Neuron (in vitro differentiated cells): Measurements from ENCODE around the gene RTN4RL2.
A peak's percentile ranks its signal among the peaks of the same experiment; 100 is the strongest.

ENCODE experiments used
- H2AFZ ChIP-seq: one replicate; pipeline ENCODE4 v1.6.1; 2013; ENCODE audit warnings: low read depth, mild to moderate bottlenecking, inconsistent platforms, low read length, moderate library complexity
- H3K27me3 ChIP-seq: one replicate; pipeline ENCODE4 v1.6.1; 2013; ENCODE audit warnings: low read length; ENCODE audit not compliant: insufficient read depth
- H3K36me3 ChIP-seq: one replicate; pipeline ENCODE4 v1.6.1; 2013; ENCODE audit warnings: low read length; ENCODE audit not compliant: insufficient read depth
- H3K4me1 ChIP-seq: one replicate; pipeline ENCODE4 v1.6.1; 2013; ENCODE audit warnings: low read length; ENCODE audit not compliant: insufficient read depth
- H3K4me3 ChIP-seq: 2 replicates; pipeline ENCODE4 v1.5.1; 2013; ENCODE audit warnings: mild to moderate bottlenecking, low read length, moderate library complexity
- H3K9me3 ChIP-seq: one replicate; pipeline ENCODE4 v1.6.1; 2013; ENCODE audit warnings: low read length

The RTN4RL2 gene

DNA sequence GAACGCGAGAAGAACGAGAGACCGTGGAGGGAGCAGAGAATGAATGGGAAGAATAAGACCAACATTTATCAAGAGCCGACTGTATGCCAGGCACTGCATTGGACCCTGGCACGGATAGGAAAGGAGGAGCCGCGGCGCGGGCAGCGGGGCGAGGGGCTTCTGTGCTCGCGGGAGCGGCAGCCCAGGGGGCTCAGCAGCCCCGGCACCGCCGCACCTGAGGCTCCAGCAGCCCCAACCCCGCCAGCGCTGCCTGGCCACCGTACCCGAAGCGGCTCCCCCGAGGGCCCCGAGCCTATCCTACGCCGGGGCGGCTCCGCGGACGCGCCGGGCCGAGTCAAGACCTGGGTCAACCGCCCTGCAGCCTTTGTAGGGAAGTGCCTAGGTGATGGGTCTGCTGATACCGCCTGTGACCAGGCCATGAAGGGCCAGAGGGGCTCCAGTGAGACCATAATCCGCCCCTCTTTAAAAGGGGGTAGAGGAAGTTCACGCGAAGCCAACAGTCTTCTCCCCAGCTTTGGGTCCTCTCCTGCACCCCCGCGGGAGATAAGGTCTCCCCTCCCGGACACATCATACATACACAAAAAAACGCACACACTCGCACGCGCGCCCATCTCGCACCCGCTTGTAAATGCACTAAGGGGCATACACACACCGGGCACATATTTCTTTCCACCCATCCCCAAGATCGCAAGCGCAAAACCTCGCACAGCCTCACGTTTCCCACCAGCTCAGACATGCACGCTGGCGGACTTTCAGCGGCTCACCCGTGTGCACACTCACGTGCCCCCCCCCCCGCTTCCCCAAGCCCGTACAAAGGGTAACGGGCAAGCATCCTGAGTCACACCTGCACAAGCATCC, 935 bp upstream of the RTN4RL2 start:
- Histone ChIP-seq H3K4me1 (peaks cover 41% of the 10 kb centered on the region), H2AFZ (no peak overlapping the region), H3K9me3 (no peaks in the 10 kb centered on the region), H3K27me3 (peaks cover 16% of the 10 kb centered on the region), H3K4me3 (peak overlapping the region; percentile 58), H3K36me3 (no peaks in the 10 kb centered on the region)

- Histone ChIP-seq H3K36me3 (no peaks in the 10 kb centered on the region), H3K4me1 (peaks cover 43% of the 10 kb centered on the region), H3K27me3 (peaks cover 16% of the 10 kb centered on the region), H3K4me3 (peak overlapping the region; percentile 58), H2AFZ (peak overlapping the region; percentile 38), H3K9me3 (no peaks in the 10 kb centered on the region)
Observed at GRCh38 chr11:57460758-57461749, 726 bp downstream of the RTN4RL2 start.

- Histone ChIP-seq H3K9me3 (no peaks in the 10 kb centered on the region), H3K4me1 (peaks cover 43% of the 10 kb centered on the region), H3K36me3 (no peaks in the 10 kb centered on the region), H3K4me3 (peak overlapping the region; percentile 58), H3K27me3 (peaks cover 14% of the 10 kb centered on the region), H2AFZ (no peak overlapping the region)
Observed at GRCh38 chr11:57461841-57462489, 1.6 kb downstream of the RTN4RL2 start.

DNA sequence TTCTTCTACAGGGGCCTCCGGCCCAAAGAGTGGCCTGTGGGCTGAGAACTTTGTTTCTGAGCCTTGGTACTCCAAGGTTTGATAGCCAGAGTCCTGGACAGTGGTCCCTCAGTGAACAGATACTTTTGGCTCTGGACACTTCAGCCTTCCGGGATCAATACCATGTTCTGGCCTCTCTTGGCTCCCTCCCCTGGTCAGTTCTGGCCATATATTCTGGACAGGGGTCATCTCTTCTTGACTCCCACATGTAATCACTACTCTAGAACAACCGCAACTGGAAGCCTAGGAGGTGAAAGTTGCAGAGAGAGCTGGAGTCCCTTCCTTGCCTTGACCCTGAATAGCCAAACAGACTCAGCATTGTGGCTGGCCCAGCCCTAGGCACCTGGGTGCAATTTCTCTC, 2.3 kb downstream of the RTN4RL2 start:
- peaks cover 13% of the 10 kb centered on the region for H3K27me3 ChIP-seq
- no peak overlapping the region for H3K4me3 ChIP-seq
- no peaks in the 10 kb centered on the region for H3K9me3 ChIP-seq
- H2AFZ ChIP-seq, result no peak overlapping the region
- H3K4me1 ChIP-seq, result peaks cover 40% of the 10 kb centered on the region
- no peaks in the 10 kb centered on the region for H3K36me3 ChIP-seq

DNA sequence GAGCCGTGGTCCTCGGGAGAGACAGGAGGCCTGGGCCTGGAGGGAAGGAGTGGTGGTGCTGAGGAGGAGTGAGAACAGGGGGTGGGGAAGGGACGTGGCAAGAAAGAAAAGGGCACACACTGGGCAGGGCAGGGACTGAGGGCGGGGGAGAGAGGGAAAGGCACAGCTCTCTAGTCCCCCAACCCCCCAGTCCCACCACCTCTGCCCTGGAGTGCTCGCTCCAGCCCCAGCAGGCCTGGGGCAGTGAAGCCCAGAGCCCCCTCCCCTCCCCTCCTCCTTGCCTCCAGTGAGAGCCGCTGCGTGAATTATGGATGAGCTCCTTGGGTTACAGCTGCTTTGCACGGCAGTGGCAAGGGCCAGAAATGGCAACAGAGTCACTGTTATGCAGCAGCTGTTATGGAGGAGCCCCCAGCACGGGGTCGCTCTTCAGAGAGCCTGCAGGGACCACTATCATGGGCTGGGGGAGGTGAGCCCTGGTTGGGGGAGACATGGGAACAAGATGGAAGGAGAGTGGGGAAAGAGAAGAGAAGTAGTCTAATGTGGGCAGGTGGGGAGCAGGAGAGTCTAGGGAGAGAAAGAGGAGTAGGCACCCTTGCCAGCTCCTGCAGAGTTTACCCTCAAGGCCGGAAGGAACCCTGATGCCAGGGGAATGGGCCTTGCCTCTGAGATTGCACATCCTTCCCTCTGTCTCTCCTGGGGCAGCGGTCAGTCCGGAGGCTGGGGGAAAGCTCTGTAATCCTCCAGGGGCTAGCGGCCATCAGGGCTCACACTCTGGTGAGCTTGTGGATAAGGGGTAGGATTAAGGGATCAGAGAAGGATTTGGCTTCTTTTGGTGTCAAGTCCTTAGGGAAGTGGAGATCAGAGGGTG, 3.6 kb downstream of the RTN4RL2 start:
- H2AFZ ChIP-seq, result no peak overlapping the region
- H3K4me1 ChIP-seq, result peaks cover 36% of the 10 kb centered on the region
- peaks cover 7% of the 10 kb centered on the region for H3K36me3 ChIP-seq
- H3K4me3 ChIP-seq, result peak overlapping the region; percentile 15
- H3K27me3 ChIP-seq, result peaks cover 10% of the 10 kb centered on the region
- no peaks in the 10 kb centered on the region for H3K9me3 ChIP-seq

DNA sequence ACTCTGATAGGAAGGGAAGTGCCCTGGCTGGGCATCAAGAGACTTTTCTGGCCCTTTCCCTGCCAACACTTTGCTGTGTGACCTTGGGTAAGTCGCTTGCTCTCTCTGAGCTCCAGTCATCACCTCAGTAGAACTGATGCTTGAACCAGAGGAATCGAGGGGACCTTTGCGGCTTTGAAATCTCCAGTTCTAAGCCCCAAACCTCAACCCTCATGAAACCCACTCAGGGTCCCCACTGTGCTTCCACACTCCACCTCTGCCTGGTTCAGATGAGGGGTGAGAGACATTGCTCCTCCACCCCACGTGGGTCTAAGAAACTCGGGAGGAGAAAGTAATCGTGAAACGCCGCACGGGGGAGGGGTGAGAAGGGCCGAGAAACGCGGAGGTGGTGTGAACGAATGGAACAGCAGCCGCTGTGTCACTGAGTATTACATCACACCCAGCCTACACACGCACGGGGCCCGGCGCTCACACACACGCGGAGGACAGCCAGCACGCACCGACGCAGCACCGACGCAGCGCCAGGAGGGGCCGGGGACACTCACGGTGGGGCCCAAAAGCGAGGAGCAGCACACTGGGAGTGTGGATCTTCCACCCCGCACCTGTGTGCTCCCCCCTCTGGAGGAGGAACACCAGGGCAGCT, 4.3 kb downstream of the RTN4RL2 start:
- Histone ChIP-seq H3K4me1 (peaks cover 32% of the 10 kb centered on the region), H2AFZ (no peak overlapping the region), H3K9me3 (no peaks in the 10 kb centered on the region), H3K4me3 (no peak overlapping the region), H3K27me3 (peaks cover 3% of the 10 kb centered on the region), H3K36me3 (peaks cover 15% of the 10 kb centered on the region)

GRCh38 chr11:57466680-57467079, 6.4 kb downstream of the RTN4RL2 start:
- Histone ChIP-seq H2AFZ (no peak overlapping the region), H3K27me3 (no peaks in the 10 kb centered on the region)

GRCh38 chr11:57467508-57468157, 7.3 kb downstream of the RTN4RL2 start:
- Histone ChIP-seq H3K27me3 (no peaks in the 10 kb centered on the region), H3K36me3 (peaks cover 22% of the 10 kb centered on the region)

More at GRCh38 chr11:57466680-57467079, 6.4 kb downstream of the RTN4RL2 start:
- no peak overlapping the region for H3K4me3 ChIP-seq
- no peaks in the 10 kb centered on the region for H3K9me3 ChIP-seq
- H3K36me3 ChIP-seq, result peaks cover 20% of the 10 kb centered on the region
- peaks cover 24% of the 10 kb centered on the region for H3K4me1 ChIP-seq

GRCh38 chr11:57468276-57468675, 7.9 kb downstream of the RTN4RL2 start:
- H3K36me3 ChIP-seq, result peaks cover 22% of the 10 kb centered on the region
- H2AFZ ChIP-seq, result no peak overlapping the region
- H3K4me1 ChIP-seq, result peaks cover 12% of the 10 kb centered on the region
- no peak overlapping the region for H3K4me3 ChIP-seq
- H3K27me3 ChIP-seq, result no peaks in the 10 kb centered on the region
- H3K9me3 ChIP-seq, result no peaks in the 10 kb centered on the region

More at GRCh38 chr11:57467508-57468157, 7.3 kb downstream of the RTN4RL2 start:
- H3K4me3 ChIP-seq, result no peak overlapping the region
- no peaks in the 10 kb centered on the region for H3K9me3 ChIP-seq
- peaks cover 16% of the 10 kb centered on the region for H3K4me1 ChIP-seq
- no peak overlapping the region for H2AFZ ChIP-seq

DNA sequence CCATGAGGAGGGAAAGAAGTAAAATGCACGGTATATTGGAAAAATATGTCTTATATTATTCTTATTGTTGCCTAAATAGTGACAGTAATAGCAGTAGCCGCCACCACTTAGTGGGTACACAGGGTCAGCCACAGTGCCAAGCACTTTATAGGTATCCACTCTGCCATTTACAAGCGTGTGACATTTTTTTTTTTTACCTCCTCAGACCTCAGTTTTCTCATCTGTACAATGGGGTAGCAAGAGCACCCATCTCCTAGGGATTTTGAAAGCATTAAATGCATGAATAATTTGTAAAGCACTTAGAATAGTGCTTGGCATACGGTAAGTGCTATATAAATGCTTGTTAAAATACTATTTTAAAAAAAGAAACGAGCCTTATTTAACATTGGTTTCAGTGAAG, 8.9 kb downstream of the RTN4RL2 start:
- no peaks in the 10 kb centered on the region for H3K27me3 ChIP-seq

DNA sequence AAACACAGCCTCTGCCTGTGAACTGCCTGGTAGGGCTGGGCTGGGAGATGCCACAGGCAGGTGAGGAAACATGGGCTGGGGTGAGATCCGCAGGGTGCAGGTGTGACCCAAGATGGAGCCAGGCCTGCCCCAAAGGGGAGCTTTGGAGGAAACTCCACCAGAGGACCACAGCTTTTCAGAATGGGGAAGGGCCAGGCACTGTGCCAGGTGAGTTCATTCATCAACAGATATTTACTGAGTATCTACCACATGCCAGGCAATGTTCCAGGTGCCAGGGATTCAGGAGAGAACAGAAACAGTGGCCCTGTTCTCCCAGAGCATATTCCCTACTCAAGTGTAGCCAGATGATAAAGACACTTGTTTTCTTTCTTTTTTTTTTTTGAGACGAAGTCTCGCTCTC, 11.2 kb downstream of the RTN4RL2 start:
- no peaks in the 10 kb centered on the region for H3K9me3 ChIP-seq
- no peaks in the 10 kb centered on the region for H3K4me1 ChIP-seq
- no peak overlapping the region for H3K4me3 ChIP-seq
- H3K36me3 ChIP-seq, result peaks cover 22% of the 10 kb centered on the region
- H2AFZ ChIP-seq, result no peak overlapping the region
- no peaks in the 10 kb centered on the region for H3K27me3 ChIP-seq

More for the DNA sequence above, 8.9 kb downstream of the RTN4RL2 start:
- Histone ChIP-seq H3K4me1 (peaks cover 3% of the 10 kb centered on the region), H3K4me3 (no peak overlapping the region), H2AFZ (no peak overlapping the region), H3K36me3 (peaks cover 22% of the 10 kb centered on the region), H3K9me3 (no peaks in the 10 kb centered on the region)
